ENCODE results near the gene FBP1. TPM values are rescaled to one million over a fixed set of nuclear protein-coding genes. Genes with fewer than 3 reads are reported as not detected.

FBP1 gene
- total RNA-seq, 6 experiments from 2014 or later, result not detected

GRCh38 chr9:94655739-94656138 lies 16.4 kb upstream of the FBP1 start:
- Mint-ChIP-seq H3K9me3 (no peaks in the 10 kb centered on the region), H3K4me1 (ENCODE audit: low read depth) (peaks cover 20% of the 10 kb centered on the region), H3K27ac (no peak overlapping the region), H3K27me3 (ENCODE audit: insufficient read depth) (peaks cover 15% of the 10 kb centered on the region), H3K36me3 (ENCODE audit: low read depth) (no peaks in the 10 kb centered on the region), H3K4me3 (peak overlapping the region; percentile 6; the same call in 1 of the 2 replicates)
- DNase-seq, result no peak
- TF ChIP-seq, protein P1, sequence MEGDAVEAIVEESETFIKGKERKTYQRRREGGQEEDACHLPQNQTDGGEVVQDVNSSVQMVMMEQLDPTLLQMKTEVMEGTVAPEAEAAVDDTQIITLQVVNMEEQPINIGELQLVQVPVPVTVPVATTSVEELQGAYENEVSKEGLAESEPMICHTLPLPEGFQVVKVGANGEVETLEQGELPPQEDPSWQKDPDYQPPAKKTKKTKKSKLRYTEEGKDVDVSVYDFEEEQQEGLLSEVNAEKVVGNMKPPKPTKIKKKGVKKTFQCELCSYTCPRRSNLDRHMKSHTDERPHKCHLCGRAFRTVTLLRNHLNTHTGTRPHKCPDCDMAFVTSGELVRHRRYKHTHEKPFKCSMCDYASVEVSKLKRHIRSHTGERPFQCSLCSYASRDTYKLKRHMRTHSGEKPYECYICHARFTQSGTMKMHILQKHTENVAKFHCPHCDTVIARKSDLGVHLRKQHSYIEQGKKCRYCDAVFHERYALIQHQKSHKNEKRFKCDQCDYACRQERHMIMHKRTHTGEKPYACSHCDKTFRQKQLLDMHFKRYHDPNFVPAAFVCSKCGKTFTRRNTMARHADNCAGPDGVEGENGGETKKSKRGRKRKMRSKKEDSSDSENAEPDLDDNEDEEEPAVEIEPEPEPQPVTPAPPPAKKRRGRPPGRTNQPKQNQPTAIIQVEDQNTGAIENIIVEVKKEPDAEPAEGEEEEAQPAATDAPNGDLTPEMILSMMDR (IDR thresholded peaks at IDR 0.05), result no peak

- DNase-seq, result no peak
- Mint-ChIP-seq H3K4me1 (ENCODE audit: low read depth) (peaks cover 28% of the 10 kb centered on the region), H3K9me3 (no peaks in the 10 kb centered on the region), H3K36me3 (ENCODE audit: low read depth) (no peaks in the 10 kb centered on the region), H3K27ac (no peak overlapping the region), H3K27me3 (ENCODE audit: insufficient read depth) (peaks cover 15% of the 10 kb centered on the region), H3K4me3 (no peak overlapping the region)
- TF ChIP-seq, protein P1 (IDR thresholded peaks at IDR 0.05), result no peak
Measured at GRCh38 chr9:94654165-94654894, 15.0 kb upstream of the FBP1 start.

GRCh38 chr9:94650949-94651348 lies 11.6 kb upstream of the FBP1 start:
- no peaks in the 10 kb centered on the region for H3K9me3 Mint-ChIP-seq
- no peak overlapping the region for H3K4me3 Mint-ChIP-seq
- H3K27me3 Mint-ChIP-seq (ENCODE audit: insufficient read depth), result peaks cover 21% of the 10 kb centered on the region

DNA sequence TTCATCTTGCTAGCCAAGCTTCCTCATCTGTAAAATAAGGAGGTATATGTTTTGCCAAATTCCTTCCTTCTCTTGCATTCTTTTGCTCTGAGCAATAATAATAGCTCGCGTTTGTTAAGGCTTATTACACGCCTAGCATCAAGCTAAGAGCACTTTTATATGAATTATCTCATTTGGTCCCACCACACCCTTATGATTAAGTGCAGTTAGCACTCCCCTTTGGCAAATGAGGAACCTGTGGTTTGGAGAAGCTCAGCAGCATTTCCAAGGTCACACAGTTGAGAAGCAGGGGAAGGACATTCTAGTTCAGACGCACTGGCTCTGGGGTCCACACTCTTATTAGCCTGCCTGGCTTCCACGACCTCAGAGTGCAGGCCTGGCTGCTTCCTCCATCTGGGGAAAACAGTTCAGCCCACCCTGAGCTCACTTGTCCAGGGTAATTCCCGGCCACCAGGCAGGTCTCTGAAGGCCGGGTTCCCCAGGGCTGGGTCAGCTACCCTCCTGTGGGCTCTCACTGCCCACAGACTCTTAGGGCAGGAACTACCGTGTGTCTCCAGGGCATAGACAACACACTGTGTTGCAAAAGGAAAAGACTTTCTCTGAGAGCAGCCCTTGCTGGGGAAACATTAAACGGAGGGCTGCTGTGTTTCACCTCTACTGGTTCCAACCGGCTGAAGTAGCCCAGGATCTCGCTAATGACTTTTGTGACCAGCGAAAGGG lies 9.9 kb upstream of the FBP1 start:
- Mint-ChIP-seq H3K4me3 (no peak overlapping the region; the same call in 1 of the 2 replicates), H3K27me3 (ENCODE audit: insufficient read depth) (peaks cover 21% of the 10 kb centered on the region)
- peak; percentile 74 for DNase-seq

More at GRCh38 chr9:94650949-94651348, 11.6 kb upstream of the FBP1 start:
- Mint-ChIP-seq H3K36me3 (ENCODE audit: low read depth) (no peaks in the 10 kb centered on the region), H3K27ac (no peak overlapping the region; the same call in 1 of the 2 replicates), H3K4me1 (ENCODE audit: low read depth) (peaks cover 38% of the 10 kb centered on the region)
- TF ChIP-seq, protein P1 (IDR thresholded peaks at IDR 0.05), result no peak
- no peak for DNase-seq

DNA sequence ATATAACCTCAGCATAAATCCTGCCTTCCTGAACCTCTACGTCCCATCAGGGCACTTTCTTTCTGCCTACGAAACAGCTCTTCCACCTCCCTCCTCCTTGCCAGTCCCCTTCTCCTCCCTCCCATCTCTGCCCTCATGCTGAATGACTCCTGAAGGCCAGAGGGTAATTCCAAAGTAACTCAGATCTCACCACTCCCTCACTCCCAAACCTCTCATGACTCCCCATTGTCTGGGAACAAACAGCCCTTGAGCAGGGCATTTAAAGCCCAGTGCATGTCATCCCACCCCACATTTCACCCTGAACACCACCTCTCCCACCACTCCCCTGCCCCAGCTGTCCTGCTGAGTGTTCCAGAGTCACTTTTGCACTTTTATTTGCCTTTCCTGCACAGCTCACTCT lies 8.9 kb upstream of the FBP1 start:
- TF ChIP-seq, protein P1 (IDR thresholded peaks at IDR 0.05), result no peak
- Mint-ChIP-seq H3K9me3 (no peaks in the 10 kb centered on the region), H3K36me3 (ENCODE audit: low read depth) (no peaks in the 10 kb centered on the region), H3K4me1 (ENCODE audit: low read depth) (peaks cover 36% of the 10 kb centered on the region), H3K4me3 (no peak overlapping the region), H3K27ac (no peak overlapping the region), H3K27me3 (ENCODE audit: insufficient read depth) (peaks cover 16% of the 10 kb centered on the region)
- DNase-seq, result no peak

More for the DNA sequence above, 9.9 kb upstream of the FBP1 start:
- H3K27ac Mint-ChIP-seq, result peak overlapping the region; percentile 29; the same call in 1 of the 2 replicates
- no peaks in the 10 kb centered on the region for H3K9me3 Mint-ChIP-seq
- no peaks in the 10 kb centered on the region for H3K36me3 Mint-ChIP-seq (ENCODE audit: low read depth)
- TF ChIP-seq, protein P1 (IDR thresholded peaks at IDR 0.05), result no peak
- H3K4me1 Mint-ChIP-seq (ENCODE audit: low read depth), result peaks cover 36% of the 10 kb centered on the region
